Cardiac fibroblast (primary cell): ENCODE data around the gene VIL1.

ENCODE experiments used
- DNase-seq, 2 donors: peaks; one replicate each; pipeline versions ENCODE4 v3.0.0 to v3.0.0-alpha.2; 2010; ENCODE audit warnings: low read depth in 2 of 2
- H3K4me3 ChIP-seq, 2 donors: replicated peaks in 1 of 2; 1 replicate in 1 of 2; 2 replicates in 1 of 2; pipeline ENCODE4 v1.5.1; 2011; ENCODE audit warnings: low read depth in 2 of 2, low read length in 2 of 2, mild to moderate bottlenecking in 2 of 2, moderate library complexity in 1 of 2
- TF ChIP-seq, protein P1 (sequence below): IDR thresholded peaks from one replicate; pipeline ENCODE4 v1.5.1; 2011; ENCODE audit warnings: low read depth, mild to moderate bottlenecking, low read length, inconsistent platforms

VIL1 gene

GRCh38 chr2:218405746-218406208 is 13.1 kb upstream of the VIL1 start:
- peak overlapping the region; percentile 13 to 34 for H3K4me3 ChIP-seq
- TF ChIP-seq, protein P1, sequence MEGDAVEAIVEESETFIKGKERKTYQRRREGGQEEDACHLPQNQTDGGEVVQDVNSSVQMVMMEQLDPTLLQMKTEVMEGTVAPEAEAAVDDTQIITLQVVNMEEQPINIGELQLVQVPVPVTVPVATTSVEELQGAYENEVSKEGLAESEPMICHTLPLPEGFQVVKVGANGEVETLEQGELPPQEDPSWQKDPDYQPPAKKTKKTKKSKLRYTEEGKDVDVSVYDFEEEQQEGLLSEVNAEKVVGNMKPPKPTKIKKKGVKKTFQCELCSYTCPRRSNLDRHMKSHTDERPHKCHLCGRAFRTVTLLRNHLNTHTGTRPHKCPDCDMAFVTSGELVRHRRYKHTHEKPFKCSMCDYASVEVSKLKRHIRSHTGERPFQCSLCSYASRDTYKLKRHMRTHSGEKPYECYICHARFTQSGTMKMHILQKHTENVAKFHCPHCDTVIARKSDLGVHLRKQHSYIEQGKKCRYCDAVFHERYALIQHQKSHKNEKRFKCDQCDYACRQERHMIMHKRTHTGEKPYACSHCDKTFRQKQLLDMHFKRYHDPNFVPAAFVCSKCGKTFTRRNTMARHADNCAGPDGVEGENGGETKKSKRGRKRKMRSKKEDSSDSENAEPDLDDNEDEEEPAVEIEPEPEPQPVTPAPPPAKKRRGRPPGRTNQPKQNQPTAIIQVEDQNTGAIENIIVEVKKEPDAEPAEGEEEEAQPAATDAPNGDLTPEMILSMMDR, result no peak
- DNase-seq, result no peak

DNA sequence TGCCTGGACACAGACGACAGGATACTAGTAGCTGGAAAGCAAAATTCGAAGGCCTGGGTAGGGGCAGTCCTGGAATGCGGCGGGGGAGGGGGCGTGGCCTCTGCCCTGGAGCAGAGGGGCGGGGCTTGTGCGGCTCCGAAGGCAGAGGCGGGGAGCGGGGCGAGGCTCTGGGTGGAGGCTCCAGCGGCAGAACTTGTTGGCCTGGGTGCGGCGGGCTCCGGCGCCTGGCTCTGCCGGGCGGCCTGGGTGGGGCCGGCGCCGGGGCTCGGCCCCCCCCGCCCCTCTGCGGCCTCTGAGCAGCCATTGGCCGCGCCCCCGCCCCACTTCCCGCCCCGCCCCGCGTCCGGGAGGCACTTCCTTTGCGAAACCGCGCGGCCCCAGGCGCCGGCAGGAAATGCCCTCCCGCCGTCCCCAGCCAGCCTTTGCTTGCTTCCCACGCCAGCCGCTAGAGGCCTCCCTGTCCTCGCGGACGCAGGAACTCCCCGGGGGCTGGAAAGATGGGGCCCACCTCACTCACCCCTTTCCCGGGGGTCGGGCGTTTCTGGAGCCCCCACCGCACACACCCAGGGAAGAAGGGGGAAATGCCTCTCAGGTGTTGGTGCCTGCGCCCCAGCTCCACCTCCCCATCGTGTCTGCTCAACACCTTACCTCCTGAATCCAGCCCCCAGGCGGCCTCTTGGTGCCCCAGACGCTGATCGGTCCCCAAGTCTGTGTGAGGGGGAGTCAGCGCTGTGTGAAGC is 12.5 kb upstream of the VIL1 start:
- peak overlapping the region; percentile 37 to 39 for H3K4me3 ChIP-seq
- TF ChIP-seq, protein P1, result peak; percentile 83
- DNase-seq, result peak; percentile 94 to 98

- peak; percentile 59 to 71 for DNase-seq
- H3K4me3 ChIP-seq, result peak overlapping the region; percentile 37 to 39
- TF ChIP-seq, protein P1, result no peak
Measured at GRCh38 chr2:218406949-218407618, 11.8 kb upstream of the VIL1 start.

- no peak overlapping the region for H3K4me3 ChIP-seq
- TF ChIP-seq, protein P1, result no peak
- DNase-seq, result no peak
Measured at GRCh38 chr2:218407717-218408116, 11.2 kb upstream of the VIL1 start.

- TF ChIP-seq, protein P1, result no peak
- DNase-seq, result no peak
- H3K4me3 ChIP-seq, result no peak overlapping the region
Measured at GRCh38 chr2:218418321-218418716, 604 bp upstream of the VIL1 start.

DNA sequence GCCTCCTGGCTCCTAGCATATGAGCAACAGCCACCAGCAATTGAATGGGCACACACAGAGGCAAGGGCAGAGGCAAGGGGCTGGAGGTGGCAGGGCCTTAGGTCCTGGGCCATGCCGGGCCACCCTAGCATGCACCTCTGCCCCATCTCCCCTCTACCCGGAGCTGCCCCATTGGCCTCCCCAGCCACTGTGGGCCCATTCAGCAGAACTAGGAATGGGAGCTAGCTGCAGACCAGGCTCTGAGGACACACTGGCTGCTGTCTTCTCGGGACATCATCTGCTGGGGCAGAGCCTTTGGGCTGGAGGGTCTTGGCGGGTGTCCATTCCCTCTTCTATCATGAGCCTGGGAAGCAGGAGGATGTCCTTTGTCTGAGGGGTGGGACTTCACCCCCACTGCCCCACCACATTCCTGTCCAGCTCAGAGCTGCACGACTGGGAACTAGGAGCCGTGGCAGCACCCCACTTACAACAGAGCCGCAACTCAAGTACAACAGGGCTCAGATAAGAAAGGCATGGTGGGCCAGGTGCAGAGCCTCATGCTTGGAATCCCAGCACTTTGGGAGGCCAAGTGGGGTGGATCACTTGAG is 800 bp downstream of the VIL1 start:
- no peak for DNase-seq

More for the DNA sequence above, 800 bp downstream of the VIL1 start:
- TF ChIP-seq, protein P1, result no peak
- no peak overlapping the region for H3K4me3 ChIP-seq
